HG02623 (cell line): ENCODE results near the gene P2RX2.

ENCODE experiments used
- ATAC-seq: cut with Tn5 transposase; IDR thresholded peaks from one replicate; pipeline ENCODE4 v1.9.1; 2021; ENCODE audit warnings: moderate library complexity; ENCODE audit not compliant: unreplicated experiment

P2RX2 gene

DNA sequence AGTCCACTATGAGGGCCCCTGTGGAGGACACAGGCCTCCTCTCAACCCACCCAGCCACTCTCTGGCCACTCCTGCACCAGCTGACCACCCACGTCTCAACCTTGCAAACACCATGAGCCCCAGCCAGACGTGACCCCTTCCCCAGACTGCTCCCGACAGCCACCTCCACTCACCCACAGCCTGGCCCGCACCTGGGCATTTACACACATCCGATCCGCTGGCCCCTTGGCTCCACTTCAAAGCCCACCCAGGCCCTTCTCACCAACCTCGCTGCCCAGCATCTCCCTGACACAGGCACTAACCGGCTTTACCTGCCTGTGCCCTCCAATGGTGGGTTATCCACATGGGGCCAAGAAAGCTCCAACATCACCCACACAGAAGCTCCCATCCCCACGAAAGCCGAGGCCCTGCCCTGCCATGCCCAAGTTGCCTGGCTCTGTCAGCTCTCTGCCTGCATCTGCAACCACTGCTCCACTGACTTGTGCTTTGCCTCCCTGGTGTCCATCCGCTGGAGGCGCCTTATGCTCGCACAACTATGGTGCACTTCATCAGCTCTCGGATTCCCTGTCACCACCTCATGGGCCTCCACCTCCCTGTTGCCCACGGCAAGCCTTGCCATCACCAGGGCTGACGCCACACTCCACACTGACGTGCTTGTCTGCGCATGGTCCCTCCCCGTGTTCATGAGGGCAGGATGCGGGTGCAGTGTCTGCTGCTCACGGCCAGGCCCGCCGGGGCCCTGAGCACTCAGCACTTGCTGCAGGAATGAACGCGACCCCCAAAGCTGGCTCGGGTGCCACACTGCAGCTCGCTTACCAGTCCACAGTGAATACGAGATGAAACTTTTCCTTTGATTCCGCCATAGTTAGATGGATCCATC is 16.7 kb downstream of the P2RX2 start:
- ATAC-seq: no peak

DNA sequence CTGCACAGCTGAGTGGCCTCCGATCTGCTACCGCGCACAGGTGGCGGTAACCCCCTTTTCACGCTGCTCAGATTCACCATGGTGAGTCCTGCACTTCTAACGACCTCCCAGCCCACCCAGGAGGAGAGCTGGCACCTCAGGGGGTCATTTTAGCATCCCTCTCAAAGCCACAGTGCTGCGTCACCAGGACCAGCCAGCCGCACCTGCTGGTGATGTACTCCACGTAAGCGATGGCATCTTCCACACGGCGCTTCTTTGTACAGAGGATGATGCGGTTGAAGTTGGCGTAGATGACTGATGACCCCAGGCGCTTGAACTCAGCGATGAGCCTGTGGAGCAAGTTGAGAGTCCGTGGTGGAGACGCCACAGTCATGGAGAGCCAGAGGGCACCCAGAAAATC is 19.2 kb downstream of the P2RX2 start:
- ATAC-seq: no peak

DNA sequence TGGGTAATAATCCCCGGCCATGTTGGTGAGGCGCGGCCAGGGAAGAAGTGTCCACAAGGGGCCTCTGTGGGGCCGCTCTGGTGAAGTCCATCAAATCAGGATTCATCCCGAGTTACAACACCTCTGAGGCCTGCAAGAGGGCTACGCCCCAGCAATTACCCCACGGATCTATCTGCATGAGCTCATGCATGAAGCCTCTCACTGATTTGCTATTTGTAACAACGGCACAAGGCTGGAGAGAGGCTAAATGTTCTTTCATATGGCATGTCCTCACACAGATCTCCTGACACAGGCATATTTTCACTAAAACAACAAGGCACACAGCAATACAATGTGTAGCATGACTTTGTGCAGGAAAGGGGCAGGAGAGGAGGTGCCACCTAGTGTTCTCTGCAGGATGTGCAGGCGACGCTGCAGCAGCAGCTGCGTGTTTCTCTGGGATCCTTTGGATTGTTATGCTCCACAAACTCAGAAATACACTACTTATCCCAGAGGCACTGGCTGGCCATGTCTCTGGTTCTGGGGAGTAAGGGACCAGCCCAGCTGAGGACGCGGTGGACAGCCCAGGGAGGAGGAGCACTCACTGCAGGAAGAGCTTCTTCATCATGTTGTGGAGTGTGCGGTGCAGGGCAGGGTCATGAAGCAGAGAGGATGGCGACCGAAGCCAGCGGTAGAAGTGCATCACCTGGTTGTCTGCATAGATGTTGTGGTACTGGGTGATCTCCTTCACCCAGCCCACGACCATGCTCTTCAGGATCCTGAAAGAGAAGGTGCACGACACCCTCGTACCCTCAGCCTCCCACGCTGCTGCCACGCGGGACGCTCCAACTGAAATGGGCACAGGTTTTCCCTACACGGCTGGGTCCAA is 20.2 kb downstream of the P2RX2 start:
- no peak for ATAC-seq

DNA sequence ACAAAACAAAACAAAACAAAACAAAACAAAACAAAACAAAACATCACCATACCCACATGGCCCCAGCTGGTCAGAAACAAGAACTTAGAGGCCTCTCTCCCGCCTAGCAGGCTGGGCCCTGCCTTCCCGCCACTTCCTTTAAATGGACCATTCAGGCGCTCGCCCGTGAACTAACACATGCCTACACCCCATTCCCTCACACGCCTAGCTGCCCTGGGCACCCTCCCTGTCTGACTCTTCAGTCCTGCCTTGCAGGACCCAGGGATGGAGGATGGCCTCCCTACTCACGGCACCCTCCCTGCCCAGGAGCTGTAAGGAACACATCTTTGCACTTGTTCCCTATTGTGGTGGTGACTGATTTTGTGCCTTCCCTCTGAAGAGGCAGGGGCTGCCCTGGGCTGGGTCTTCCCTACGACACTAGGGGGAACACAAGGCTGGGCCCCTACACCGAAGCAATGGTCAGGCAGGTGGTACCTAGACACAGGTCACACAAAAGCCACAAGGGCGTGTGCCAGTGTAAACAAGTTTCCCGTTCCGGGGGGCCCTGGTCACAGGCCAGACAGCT is 21.5 kb downstream of the P2RX2 start:
- no peak for ATAC-seq

DNA sequence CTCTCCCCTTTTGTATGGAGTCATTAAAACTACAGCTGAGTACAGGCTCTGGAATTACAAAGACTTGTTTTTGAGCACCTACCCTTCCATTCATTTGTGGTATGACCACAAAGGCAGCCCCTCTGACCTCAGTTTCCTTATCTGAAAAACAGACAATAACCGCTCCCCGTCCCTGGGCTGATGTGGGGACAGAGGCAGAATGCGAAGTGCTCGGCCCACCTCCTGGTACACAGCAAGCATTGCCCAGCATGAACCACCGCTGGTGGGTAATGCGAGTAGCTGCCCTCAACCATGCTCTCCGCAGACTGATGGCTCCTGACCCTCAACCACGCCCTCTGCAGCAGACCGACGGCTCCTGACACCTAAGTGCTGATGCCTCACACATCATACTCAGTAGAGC is 22.4 kb downstream of the P2RX2 start:
- no peak for ATAC-seq

DNA sequence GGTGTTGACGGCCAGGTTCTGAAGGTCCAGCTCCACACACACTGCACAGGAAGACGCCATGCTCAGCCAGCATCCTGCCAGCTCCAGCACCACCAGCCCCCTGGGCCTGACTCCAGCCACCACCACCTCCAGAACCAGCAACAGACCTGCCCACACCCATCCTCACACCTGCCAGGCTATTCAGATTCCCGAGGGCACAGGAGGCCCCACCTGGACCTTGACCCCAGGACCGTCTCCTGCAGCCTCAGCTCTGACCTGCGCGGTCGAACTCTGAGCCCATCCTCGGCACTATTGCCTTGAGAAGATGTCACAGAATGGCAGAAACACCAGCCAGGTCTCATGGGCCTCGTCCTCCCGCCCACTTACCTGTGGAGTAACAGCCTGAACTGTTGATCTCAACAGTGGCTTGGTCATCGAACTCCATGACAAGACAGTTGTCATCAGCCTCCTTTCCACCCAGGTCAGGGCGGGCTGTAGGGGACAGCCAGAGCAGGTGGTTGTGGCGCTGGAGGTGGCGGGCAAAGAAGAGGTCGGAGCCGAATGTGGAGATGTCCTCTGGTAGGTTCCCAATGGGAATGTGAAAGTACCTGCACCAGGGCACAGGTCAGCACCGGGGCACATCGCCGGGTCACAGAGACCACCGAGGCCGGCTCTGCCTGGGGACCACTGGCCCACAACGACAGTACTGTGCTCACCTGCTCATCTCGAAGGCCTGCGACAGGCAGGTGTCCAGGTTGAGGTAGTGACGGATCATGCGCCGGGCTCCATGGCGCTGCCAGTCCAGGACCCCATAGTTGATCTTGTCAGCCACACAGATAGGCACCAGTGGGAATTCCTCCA is 23.5 kb downstream of the P2RX2 start:
- ATAC-seq: no peak

DNA sequence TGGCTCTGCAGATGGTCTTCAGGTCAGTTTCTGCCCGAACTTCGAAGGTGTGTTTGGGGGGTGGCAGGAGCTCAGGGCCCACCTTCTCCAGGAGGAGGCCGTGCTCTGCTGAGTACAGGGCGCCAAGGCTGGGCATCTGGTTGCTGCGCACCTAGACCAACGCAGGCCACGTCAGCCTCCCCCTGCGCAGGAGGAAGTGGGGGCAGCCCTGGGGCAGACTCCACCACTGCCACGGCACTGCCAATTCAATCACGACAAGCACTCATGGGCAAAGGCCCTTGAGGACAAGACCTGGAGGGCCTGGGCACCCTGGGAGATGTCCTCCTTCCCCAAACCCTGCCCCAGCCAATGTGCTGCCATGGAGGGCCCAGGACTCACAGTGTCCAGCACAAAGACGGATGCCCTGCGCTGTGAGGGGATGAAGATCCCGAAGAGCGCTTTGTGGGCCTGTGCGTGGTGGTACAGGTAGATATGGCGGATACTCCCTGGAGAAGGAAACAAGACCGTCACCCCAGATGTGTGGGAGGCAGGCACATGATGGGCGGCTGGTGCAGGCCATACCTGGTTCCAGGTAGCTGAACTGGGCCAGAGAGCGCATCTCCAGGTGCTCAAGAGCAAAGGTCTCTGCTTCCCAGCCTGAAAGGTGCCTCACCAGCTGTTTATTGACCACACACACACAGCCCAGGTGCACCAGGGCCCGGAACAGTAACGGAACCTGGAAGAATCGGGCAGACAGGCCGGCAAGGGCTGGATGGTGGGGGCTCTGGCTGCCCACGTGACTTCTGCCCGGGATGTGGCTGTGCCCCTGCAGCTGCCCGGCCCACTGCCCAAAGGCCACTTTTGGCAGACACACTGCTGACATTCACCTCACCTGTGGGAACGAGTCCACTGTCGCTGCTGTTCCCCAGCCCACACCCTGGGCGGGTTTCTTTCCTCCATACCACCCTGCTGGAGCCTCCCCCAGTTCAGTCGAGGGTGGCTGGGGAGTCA is 24.6 kb downstream of the P2RX2 start:
- ATAC-seq: no peak

DNA sequence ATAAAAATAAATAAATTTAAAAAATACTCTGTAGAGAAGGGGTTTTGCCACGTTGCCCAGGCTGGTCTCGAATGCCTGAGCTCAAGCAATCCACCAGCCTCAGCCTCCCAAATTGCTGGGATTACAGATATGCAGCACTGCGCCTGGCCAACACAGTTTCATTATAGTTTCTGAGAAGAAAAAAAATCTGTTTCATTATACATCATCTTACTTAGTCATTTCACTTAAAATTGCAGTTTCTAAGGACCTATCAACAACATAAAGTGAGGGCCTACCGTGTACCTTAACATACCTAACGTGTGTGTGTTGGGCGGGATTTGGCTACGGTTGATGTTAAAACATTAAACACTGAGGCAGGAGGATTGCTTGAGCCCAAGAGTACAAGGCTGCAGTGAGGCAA is 28.3 kb downstream of the P2RX2 start:
- ATAC-seq: no peak

DNA sequence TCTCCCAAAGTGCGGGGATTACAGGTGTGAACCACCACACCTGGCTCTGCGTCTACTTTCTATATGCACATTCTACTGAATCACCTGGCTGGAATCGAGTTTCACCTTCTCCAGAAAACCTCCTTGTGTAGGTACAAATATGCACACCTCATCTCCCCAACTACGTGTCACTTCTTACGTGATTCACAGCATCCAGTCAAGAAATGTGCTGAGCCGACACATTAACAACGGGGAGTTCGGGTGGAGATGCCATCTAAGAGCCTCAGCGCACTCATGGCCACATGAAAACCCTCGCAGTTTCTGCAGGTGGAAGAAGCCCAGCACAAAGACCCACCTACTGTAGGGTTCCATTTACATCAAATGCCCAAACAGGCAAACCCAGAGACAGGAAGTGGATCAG is 29.3 kb downstream of the P2RX2 start:
- ATAC-seq: no peak

DNA sequence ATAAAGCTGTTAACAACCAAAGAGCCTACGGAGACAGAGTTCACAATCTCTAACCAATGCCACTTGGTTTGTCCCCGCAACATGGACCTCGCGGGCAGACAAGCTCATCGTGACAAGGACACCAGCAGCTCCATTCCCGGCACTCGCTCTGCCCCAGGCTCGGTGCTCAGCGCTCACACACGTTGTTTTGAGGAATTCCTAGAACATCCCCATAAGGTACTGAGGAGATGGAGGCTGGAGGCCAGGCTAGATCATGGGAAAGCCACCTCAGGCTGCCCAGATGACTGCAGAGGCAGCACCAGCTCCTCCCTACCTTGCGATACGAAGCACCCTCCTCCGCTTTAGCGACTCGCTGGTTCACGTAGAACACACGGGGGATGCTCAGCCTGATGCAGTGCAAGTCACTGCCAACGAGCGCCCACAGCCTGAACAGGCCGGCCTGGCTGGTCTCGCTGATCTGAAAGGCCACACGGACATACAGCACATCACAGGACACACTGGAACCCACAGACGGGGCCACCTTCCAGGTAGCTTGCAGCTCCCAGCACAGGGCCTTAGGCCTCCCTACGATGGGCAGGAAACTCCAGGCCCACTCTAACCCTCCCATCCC is 30.1 kb downstream of the P2RX2 start:
- ATAC-seq: no peak

DNA sequence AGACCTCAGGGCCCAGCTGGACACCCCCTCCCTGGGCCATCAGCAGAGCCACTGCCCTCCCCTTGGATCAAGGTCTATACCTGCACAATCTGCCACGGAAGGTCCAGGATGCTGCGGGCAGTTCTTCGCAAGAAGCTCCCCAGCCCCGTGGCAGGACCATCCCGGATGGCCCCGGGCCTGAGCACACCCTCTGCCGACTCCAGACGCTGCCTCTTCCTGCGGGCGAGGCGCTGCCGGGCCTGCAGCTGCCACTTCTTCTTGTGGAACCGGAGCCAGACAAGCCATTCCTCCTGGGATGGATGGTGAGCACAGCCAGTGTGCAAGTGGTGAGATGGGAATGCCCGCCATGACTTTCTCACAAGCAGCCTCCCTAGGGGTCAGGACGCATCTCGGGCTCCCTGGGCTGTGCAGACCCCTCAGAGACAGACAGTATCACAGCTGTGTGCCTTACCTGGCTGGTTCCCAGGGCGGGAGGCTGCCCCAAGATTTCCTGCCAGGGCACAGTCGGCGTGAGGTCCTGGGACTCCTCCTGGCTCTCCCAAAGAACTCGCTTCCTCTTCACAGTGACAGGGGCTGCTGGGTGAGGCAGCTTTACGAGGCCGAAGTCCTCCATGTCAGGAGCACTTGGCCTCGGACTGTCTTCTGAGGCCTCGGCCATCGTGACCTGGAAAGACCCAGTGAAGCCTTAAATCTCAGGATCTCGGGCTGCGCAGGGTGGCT is 30.8 kb downstream of the P2RX2 start:
- ATAC-seq: no peak

DNA sequence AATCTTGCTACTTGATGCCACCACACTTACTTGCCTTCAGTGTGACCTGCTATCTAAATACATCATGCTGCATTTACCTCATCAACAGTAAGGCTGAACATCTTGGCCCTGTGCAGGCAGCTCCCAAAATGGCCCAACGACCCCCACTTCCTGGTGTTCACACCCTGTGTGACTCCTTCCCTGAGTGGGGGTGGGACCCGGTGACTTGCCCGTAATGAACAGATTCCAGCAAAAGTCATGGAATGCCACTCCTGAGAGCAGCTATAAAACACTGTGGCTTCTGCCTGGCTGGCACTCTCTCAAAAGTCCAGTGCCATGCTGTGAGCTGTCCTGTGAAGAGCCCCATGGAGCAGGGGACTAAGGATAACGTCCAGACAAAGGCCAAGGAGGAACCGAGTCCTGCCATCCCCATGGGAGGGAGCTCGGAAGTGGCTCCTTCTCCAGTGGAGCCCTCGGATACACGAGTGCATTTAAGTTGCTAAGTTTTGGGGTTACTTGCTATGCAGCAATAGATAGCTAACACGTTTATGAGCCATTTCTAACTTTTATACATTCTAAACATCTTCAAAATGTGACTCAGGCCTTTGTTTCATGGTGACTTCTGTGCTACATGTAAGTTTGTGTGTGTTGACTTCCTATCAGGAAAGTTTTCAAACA is 33.0 kb downstream of the P2RX2 start:
- no peak for ATAC-seq

DNA sequence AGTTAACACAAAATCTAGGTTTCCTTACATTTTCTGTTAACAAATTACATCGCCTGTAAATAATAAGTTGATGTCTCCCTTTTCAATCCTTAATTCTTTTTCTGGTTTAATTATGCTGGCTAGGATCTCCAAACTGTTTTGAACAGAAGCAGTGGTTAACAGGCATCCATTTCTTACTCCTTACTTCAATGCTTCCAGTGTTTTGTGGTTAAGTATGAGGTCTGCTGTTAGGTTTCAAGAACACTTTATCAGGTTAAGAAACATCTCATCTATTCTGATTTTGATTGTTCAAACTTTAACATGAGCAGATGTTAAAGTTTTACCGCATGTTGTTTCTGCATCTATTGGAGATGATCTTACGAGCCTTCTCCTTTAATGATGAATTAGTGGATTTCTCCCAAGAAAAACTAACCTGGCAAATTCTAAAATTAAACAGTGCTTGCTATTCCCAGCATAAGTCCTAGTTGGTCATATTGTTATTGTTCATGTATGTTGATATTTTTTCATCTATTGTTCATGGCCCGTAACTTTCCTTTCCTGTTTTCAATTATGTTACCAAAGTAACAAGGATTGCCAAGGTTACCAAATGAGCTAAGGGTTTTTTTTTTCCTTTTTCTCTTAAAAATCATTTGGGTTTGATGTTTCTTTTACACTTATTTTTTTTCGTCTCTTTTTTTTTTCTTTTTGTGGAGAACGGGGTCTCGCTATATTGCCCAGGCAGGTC is 35.2 kb downstream of the P2RX2 start:
- no peak for ATAC-seq

DNA sequence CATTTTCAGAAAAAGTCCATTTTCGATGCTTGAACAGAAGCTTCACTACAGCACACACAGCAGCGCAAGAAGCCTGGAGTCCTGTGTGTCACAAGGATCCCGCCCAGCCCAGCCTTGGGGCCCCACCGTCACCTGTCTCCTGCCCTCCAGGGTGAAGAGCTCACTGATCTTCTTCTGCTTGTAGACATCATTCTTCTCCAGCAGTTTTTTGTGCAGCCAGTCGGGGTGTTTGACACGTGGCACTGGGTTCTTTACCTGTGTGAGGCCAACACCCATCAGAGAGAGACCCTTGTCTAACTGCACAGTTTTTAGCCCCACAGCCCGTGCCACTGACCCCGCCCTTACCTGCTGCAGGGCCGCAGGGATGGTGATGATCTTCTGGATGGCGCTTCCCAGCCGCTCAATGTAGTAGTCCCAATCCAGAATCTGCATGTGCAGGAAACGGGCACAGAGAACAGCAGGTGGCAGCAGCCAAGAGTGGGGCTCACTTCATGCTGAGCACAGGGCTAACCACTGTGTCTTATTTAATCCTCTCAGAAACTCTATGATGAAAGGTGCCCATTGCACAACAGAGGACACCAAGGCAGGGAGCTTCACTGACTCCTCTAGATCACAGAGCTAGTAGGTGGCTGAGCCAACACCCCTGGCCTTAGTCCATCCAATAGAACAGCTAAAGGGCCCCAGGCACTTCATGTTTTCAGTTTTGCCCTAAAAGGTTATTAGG is 38.6 kb downstream of the P2RX2 start:
- ATAC-seq: no peak

DNA sequence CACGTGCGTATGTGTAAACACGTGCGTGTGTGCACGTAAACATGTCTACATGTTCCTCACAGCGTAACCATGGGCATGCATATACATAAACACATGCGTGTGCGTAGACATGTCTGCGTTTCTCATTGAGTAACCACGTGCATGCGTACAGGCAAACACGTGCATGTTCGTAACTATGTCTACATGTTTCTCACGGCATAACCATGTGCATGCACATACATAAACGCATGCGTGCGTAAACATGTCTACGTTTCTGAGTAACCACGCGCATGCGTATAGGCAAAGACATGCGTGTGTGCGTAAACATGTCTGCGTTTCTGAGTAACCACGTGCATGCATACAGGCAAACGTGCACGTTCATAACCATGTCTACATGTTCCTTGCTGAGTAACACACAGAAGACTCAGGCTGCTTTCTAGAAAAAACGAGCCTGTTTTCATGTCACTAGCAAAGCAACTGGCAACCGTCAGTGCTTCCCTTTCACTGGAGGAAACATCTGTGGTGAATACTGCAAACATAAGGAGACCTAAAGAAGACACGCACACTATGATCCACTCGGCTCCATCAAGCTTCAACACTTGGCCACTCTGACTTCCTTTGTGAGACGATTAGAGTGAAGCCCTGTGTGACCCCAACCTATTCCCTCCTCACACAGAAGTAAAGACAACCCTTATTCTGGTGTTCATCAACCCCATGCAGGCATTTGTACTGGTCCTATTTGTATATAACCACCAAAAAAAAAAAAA is 39.7 kb downstream of the P2RX2 start:
- ATAC-seq: no peak

DNA sequence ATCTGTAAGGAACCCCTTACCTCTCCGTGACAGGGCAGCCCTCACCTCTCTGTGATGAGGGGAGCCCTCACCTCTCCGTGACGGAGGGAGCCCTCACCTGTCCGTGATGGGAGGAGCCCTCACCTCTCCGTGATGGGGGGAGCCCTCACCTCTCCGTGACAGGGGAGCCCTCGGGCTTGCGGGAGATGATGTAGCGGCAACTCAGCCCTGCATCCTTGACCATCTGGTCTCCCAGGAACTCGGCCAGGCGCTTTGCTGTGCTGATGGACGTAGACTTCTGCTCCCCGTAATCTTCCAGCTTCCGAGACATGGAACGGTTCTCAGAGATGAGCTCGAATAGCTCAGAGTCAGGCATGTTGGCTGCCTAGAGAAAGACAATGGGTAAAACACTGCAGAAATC is 40.6 kb downstream of the P2RX2 start:
- no peak for ATAC-seq
